Mononuclear cell (primary cell): ENCODE results near the gene BRWD1. TPM values are rescaled to one million over a fixed set of nuclear protein-coding genes. Genes with fewer than 3 reads are reported as not detected.

ENCODE experiments used
- H3K27me3 ChIP-seq: 2 replicates; pipeline ENCODE4 v1.6.0; 2011; ENCODE audit warnings: low read length, control low read depth; ENCODE audit not compliant: insufficient read depth
- H3K4me1 ChIP-seq: 2 replicates; pipeline ENCODE4 v1.5.1; 2011; ENCODE audit warnings: mild to moderate bottlenecking, low read length, control low read depth; ENCODE audit not compliant: insufficient read depth
- H3K4me3 ChIP-seq: 2 replicates; pipeline ENCODE4 v1.5.1; 2011; ENCODE audit warnings: mild to moderate bottlenecking, low read length, moderate library complexity
- H3K9me3 ChIP-seq: 2 replicates; pipeline ENCODE4 v1.5.1; 2011; ENCODE audit warnings: low read depth, mild to moderate bottlenecking, control low read depth, low read length
- total RNA-seq: library from RNA; depleted of rRNA; stranded (reverse); fragments of >200 nt; gene quantifications from one replicate; pipeline ENCODE4 v1.2.3, GENCODE V29; 2012

The BRWD1 gene
- total RNA-seq, 1 donor: 188 TPM

DNA sequence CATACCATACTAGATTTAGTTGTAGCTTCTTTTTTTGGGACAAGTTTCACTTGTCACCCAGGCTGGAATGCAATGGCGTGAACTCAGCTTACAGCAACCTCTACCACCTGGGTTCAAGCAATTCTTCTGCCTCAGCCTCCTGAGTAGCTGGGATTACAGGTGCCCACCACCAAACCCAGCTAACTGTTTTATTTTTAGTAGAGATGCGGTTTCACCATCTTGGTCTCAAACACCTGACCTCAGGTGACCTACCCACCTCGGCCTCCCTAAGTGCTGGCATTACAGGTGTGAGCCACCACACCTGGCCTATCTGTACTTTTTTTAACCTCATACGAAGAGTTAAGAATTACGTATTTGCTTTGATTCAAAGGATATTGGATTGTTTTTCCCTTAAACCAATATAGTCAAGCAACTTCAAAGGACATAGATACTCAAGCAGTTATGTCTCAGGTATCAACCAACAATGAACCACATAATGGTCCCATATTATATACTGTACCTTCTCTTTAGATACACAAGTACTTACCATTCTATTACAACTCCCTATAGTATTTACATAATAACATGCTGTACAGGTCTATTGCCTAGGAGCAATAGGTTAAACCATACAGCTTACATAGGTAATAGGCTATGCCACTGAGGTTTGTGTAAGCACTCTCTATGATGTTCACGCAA lies 28.0 kb upstream of the BRWD1 start:
- Histone ChIP-seq H3K27me3 (no peaks in the 10 kb centered on the region), H3K4me3 (no peak overlapping the region), H3K9me3 (no peaks in the 10 kb centered on the region), H3K4me1 (peaks cover 6% of the 10 kb centered on the region)

DNA sequence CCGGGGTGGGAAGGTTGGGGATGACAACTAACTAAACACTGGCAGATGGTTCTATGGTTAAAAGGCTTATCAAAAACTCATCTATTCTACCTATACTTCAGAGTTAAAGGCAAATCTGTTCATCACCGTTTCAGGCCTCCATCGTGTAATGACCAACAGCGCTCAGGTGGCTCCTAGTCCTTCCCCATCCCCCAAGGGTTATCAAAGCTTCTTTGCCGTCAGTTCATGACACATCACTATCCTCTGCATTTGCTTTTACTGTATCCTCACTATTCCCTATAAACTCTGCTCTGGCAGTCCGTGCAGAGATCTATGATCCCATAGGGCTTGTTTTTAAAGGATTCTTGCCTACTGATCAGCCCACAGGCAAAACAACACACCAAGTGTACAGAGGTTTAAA lies 27.3 kb upstream of the BRWD1 start:
- no peak overlapping the region for H3K4me3 ChIP-seq
- H3K9me3 ChIP-seq: no peaks in the 10 kb centered on the region
- H3K4me1 ChIP-seq: peaks cover 5% of the 10 kb centered on the region
- no peaks in the 10 kb centered on the region for H3K27me3 ChIP-seq

DNA sequence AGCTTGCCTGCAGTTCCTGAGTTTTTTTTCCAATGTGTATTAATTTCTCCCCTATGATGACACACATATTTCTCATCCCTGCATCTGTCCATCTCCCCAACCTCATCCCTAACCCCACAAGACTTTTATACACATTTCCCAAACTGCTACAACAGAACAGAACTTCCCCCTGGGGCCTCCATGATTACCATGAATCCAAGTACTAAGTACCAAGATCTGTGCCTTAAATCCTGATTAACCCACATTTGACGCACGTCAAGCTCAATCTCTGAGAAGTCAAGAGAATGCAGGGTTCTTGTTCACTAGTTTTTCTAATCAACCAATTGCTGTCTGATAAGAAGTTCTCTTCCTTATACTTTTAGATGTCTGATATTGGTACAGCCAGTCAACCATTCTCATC lies 25.8 kb upstream of the BRWD1 start:
- Histone ChIP-seq H3K4me3 (no peak overlapping the region), H3K4me1 (no peaks in the 10 kb centered on the region), H3K9me3 (no peaks in the 10 kb centered on the region), H3K27me3 (no peaks in the 10 kb centered on the region)

DNA sequence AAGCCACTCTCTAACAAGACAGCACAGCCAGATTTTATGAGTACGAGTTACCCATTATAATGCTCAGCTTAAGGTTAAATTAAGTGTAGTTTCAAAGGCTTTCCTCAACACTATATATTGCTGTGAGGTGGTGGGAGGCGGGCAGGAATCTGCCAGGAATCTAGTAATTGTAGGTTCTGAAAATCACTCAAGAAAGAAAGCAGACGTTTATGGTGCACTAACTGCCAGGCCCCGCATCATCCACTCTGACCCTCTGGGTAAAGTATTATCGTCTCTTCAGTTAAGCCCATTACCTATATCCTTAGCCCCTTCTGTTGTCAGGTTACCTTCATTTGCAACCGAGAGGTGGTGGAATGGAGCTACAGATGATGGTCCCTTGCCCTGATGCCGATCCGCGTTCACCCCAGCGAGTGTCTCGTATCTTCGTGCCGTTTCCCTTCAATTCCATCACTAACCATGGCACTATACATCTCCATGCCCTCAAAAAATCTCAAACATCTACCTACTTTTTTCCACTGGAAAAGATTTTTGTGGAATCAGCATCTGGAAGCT lies 23.1 kb upstream of the BRWD1 start:
- Histone ChIP-seq H3K4me1 (no peaks in the 10 kb centered on the region), H3K9me3 (no peaks in the 10 kb centered on the region), H3K4me3 (no peak overlapping the region), H3K27me3 (no peaks in the 10 kb centered on the region)

DNA sequence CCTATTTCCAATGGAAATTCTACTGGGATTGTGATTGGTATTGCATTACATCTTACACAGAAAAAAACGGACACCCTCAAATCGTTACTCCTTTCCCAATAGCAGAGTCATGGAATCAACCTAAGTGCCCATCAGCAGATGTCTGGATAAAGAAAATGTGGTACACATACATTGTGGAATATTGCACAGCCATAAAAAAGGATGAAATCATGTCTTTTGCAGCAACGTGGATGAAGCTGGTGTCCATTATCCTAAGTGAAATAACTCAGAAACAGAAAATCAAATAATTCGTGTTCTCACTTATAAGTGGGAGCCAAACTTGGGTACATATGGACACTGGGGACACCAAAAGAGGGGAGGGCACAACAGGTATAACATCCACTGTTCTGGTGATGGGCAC lies 21.2 kb upstream of the BRWD1 start:
- Histone ChIP-seq H3K4me1 (no peaks in the 10 kb centered on the region), H3K4me3 (no peak overlapping the region), H3K27me3 (no peaks in the 10 kb centered on the region), H3K9me3 (no peaks in the 10 kb centered on the region)

DNA sequence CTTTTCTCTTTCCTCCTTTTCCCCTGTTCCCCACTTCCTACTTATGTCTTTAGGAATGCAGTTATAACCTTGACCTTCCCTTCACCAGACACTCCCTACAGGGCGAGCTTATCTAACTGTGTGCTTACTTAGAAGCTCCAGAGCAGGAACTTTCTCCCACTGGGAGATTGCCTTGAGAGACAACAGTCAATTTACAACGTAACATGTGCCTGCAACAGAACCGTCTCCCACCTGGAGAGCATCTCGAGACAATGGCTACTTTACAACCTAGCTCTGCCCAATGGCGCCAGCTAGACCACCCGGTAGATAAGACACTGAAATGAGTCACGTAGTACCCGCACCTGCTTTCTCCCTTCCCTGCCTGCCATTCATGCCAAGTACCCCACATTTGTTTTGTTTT lies 18.7 kb upstream of the BRWD1 start:
- Histone ChIP-seq H3K4me3 (no peak overlapping the region), H3K4me1 (no peaks in the 10 kb centered on the region), H3K9me3 (no peaks in the 10 kb centered on the region), H3K27me3 (no peaks in the 10 kb centered on the region)

DNA sequence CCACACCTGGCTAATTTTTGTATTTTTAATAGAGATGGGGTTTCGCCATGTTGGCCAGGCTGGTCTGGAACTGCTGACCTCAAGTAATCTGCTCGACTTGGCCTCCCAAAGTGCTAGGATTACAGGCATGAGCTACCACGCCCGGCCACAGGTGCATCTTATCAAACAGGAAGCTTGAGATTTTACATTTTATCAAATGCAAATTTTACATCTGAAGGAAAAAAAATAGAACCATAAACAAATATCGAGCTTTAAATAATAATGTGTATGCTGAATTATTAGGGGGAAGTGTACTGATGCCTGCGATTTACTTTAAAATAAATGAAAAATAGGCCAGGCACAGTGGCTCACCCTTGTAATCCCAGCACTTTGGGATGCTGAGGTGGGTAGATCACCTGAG lies 16.6 kb upstream of the BRWD1 start:
- Histone ChIP-seq H3K4me1 (no peaks in the 10 kb centered on the region), H3K27me3 (no peaks in the 10 kb centered on the region)

DNA sequence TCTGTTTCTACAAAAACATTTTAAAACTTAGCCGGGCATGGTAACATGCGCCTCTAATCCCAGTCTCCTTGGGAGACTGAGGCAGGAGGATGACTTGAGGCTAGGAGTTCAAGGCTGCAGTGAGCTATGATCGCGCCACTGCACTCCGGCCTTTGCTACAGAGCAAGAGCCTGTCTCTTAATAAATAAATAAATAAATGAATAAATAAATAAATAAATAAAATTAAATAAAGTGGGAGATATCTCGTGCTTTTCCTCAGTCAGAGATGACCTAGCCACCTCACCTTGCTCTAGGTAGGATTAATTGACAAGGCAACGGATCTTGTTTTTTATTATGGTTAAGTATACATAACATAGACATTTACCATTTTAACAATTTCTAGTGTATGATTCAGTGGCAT lies 14.3 kb upstream of the BRWD1 start:
- no peaks in the 10 kb centered on the region for H3K4me1 ChIP-seq
- H3K27me3 ChIP-seq: no peaks in the 10 kb centered on the region
- no peak overlapping the region for H3K4me3 ChIP-seq
- H3K9me3 ChIP-seq: no peaks in the 10 kb centered on the region

More for the DNA sequence above, 16.6 kb upstream of the BRWD1 start:
- Histone ChIP-seq H3K9me3 (no peaks in the 10 kb centered on the region), H3K4me3 (no peak overlapping the region)

DNA sequence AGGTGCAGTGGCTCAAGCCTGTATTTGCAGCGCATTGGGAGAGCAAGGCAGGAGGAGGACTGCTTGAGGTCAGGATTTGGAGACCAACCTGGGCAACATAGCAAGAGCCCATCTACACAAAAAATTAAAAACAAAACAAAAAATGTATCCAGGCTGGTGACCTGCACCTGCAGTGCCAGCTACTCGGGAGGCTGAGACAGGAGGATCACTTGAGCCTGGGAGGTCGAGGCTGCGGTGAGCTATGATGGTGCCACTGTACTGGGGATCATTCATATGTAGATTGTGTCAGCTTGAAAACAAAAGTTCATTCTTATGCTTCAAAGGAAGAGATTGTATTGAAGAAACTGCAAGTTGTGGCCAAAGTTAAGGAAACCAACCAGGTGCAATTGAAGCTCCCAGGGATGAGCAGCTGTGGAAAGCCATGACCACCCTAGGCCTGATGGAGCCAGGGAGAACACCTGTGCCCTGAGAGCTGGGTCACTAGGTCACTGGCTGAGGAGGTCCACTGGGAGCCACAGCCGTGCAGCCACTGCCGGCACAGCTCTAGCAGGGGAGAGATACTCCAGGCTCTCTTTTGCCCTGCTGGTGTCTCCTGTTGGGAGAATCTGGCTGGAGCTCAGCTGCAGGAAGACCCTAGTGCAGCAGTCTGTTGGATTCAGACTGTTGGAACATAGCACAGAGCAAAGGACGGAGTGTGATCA lies 13.3 kb upstream of the BRWD1 start:
- Histone ChIP-seq H3K27me3 (no peaks in the 10 kb centered on the region), H3K4me1 (no peaks in the 10 kb centered on the region), H3K9me3 (no peaks in the 10 kb centered on the region), H3K4me3 (no peak overlapping the region)

DNA sequence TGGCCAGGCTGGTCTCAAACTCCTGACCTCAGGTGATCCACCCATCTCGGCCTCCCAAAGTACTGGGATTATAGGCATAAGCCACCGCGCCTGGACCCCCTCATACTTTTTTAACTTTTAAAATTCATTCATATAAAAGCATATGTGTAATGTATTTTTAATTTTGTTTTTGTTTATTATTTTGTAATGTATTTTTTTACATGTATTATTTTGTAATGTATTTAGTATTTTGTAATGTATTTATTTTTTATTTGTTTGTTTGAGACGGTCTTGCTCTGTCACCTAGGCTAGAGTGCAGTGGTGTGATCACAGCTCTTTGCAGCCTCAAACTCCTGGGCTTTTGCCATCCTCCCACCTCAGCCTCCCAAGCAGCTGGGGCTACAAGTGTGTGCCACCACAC lies 12.0 kb upstream of the BRWD1 start:
- H3K4me3 ChIP-seq: no peak overlapping the region
- H3K27me3 ChIP-seq: no peaks in the 10 kb centered on the region
- H3K9me3 ChIP-seq: no peaks in the 10 kb centered on the region
- no peaks in the 10 kb centered on the region for H3K4me1 ChIP-seq

DNA sequence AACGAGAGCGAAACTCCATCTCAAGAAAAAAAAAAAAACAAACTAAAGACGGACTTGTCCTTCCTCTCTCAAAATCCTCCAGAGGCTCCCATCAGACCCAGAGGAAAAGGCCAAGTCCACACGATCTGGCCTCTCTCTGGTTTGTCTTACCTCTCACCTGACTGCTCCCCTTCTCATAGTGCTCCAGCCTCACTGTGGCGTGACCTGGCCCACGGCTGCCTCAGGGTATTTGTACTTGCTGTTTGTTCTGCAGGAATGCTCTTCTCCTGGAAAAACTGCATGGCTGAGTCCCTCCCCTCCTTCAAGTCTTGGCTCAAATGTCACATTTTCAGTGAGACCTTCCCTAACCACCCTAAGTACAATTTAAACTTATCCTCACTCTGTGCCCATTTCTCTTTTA lies 8.0 kb upstream of the BRWD1 start:
- H3K4me1 ChIP-seq: peaks cover 12% of the 10 kb centered on the region

DNA sequence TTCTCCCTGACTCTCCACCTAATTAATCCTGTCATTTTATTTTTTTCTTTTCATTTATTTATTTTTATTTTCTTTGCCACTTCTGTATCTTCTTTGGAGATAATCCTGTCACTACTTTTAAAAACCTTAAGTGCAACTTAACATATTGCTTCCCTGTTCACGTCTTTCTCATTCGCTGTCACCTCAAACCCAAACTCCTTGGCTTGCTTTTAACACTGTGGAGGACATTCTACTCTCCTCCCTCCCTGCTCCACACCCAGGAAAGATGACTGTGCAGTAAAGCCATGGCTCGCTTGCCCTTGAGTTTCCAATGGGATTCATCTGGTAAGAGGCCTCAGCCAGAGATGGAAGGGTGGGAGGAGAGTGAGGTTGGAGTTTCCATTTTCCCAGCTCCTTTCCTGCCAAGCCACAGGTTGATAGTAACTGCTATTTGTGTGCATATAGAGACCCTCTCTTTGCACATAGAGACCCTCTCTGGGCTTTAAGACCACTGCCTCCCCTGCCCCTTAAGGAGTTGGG lies 6.4 kb upstream of the BRWD1 start:
- H3K4me3 ChIP-seq: no peak overlapping the region
- peaks cover 13% of the 10 kb centered on the region for H3K4me1 ChIP-seq
- H3K9me3 ChIP-seq: no peaks in the 10 kb centered on the region
- no peaks in the 10 kb centered on the region for H3K27me3 ChIP-seq

More for the DNA sequence above, 8.0 kb upstream of the BRWD1 start:
- no peak overlapping the region for H3K4me3 ChIP-seq
- H3K9me3 ChIP-seq: no peaks in the 10 kb centered on the region
- H3K27me3 ChIP-seq: no peaks in the 10 kb centered on the region

DNA sequence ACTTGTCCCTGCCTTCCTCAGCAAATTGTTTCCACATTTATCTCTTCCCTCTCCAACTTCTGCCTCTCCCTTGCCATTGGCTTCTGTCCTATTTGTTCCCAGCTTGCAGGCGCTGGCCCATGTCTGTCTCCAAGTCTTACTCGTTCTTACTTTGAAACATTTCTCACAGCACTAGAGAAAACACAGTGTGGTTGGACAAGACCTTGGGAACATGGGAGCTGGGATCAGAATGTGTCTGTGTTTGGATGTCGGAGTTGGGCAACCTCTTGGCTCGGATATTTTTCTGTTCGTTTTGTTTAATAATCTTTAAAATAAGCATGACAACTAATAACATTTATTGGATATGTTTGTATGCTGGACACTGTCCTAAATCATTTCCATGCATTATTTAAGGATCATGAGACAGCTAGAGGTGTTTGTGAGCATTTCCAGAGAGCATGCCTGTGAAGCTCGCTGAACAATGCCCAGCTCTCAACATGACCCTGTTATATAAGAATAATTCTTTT lies 5.9 kb upstream of the BRWD1 start:
- no peaks in the 10 kb centered on the region for H3K9me3 ChIP-seq
- H3K4me3 ChIP-seq: no peak overlapping the region
- peaks cover 19% of the 10 kb centered on the region for H3K4me1 ChIP-seq
- H3K27me3 ChIP-seq: no peaks in the 10 kb centered on the region

DNA sequence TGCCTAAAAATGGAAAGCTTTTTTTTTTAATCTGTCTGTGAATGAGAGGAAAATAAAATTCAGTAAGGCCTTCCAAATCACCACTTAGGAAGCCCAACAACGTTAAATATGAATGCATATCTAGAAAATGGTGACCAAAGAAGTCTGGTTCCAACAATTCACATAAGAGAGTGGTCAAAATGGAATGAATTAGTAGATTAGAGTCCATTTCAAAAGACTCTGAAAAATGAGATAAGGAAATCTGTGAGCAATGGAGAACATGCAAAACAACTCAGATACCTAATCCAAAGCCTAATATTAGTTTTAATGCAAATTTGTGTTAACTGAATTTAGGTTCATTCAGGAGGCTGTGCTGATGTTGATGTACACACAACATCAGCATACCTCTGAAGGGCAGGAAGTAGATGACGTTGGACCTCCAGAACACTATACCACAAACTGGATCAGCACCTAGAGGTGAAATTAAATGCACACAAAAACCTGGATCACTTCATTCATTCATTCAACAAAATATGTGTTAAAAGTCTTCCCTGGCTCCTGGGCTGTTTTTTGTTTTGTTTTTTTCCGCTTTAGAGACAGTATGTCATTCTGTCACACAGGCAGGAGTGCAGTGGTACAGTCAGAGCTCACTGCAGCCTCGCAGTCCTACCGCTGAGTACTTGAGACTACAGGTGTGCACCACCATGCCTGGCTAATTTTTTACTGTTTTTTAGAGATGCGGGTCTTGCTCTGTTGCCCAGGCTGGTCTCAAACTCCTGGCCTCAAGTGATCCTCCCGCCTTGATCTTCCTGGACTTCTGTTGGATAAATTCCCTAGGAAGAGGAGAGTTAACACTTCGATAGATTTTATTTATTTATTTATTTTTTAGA lies 4.9 kb upstream of the BRWD1 start:
- H3K4me3 ChIP-seq: no peak overlapping the region
- H3K27me3 ChIP-seq: no peaks in the 10 kb centered on the region
- H3K4me1 ChIP-seq: peaks cover 21% of the 10 kb centered on the region
- no peaks in the 10 kb centered on the region for H3K9me3 ChIP-seq
